GM21528 (cell line): ENCODE measurements around the gene KLHL14.
"Not testable (repeated sequence)": the region's sequence is repeated elsewhere in the genome, so short reads cannot be mapped to it uniquely, and the experiment has no call there.

ENCODE experiments used
- ATAC-seq: cut with Tn5 transposase; IDR thresholded peaks from one replicate; pipeline ENCODE4 v1.9.1; 2021; ENCODE audit warnings: mild to moderate bottlenecking, moderate library complexity; ENCODE audit not compliant: unreplicated experiment, low FRiP score

KLHL14 gene, protein sequence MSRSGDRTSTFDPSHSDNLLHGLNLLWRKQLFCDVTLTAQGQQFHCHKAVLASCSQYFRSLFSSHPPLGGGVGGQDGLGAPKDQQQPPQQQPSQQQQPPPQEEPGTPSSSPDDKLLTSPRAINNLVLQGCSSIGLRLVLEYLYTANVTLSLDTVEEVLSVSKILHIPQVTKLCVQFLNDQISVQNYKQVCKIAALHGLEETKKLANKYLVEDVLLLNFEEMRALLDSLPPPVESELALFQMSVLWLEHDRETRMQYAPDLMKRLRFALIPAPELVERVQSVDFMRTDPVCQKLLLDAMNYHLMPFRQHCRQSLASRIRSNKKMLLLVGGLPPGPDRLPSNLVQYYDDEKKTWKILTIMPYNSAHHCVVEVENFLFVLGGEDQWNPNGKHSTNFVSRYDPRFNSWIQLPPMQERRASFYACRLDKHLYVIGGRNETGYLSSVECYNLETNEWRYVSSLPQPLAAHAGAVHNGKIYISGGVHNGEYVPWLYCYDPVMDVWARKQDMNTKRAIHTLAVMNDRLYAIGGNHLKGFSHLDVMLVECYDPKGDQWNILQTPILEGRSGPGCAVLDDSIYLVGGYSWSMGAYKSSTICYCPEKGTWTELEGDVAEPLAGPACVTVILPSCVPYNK

DNA sequence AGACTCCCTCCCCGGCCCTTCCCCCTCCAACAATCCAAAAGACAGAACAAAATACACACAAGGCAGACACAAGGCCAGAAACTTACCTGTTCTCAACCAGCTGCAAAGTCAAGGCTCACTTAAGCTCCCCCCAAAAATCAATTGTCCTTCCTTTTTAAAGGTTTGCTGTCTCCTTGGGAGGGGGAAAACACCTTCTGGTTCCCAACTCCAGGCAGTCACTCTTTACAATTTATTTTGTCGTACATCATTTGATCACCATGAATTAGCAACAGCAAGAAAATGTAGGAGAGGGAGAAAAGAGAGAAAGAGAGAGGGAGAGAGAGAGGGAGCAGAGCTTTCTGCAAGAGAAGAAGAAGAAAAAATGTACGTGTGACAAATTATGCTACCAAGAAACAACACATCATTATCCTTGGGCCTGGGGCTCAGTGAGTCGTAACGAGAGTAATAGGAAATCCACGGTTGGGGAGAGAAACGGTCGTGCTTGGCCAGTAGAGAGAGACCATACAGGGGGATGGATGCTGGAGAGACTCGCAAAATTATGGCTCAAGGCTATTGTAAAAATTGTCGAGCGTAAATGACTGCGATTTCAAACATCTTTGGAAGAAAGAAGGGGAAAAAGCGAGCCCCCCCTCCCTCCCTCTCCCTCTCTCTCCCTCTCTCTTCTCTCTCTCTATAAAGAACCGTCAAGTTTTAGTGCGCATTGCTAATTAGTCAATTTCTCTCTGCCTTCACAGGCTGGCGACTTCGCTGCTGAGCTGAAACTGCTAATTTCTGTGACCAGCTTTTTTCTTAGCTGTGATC, at the start of gene KLHL14:
KLHL14 (minus strand) TSS at position 443 of the 801 bp plus-strand sequence. CDS start 2,432 bp downstream, outside the sequence.
- no peak for ATAC-seq

DNA sequence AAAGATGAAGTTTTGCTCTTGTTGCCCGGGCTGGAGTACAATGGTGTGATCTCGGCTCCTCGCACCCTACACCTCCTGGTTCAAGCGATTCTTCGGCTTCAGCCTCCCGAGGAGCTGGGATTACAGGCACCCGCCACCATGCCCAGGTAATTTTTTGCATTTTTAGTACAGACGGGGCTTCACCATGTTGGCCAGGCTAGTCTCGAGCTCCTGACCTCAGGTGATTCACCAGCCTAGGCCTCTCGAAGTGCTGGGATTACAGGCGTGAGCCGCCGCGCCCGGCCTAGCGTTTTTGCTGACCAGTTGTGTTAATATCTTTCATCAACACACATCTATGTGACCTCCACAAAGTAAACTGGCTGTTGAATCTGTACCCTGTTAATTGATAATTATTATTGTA, 49.4 kb upstream of the KLHL14 start:
- ATAC-seq = no peak

DNA sequence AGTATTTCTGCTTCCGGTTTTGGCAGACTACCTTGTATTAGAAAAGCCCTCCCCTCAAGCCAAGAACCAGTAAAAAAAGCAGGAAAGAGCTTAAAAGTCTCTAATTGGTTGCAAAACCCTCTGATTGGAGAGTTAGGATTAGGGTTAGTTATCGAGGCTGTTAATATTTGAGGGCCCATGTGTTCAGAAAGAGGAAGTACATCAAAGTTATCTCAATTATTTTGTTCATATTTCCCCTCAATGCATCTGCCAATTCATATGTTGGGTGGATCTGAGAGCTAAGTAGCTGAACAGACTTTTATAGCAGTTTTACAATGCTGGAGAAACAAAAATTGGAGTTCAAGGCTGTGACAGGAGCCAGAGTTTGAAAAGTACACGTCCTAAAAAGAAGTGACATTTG, 43.1 kb upstream of the KLHL14 start:
- ATAC-seq = no peak

DNA sequence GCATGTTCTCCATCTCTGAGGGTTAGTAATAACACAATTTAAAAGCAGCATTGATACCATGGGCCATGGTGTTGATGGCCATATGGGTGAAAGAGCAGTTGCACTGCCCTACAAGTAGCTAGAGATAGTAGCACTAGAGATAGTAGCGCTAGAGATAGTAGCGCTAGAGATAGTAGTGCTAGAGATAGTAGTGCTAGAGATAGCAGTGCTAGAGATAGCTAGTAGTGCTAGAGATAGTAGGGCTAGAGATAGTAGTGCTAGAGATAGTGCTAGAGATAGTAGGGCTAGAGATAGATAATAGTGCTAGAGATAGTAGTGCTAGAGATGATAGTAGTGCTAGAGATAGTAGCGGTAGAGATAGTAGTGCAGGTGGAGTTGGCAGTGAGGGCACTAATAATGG, 39.5 kb upstream of the KLHL14 start:
- no peak for ATAC-seq

DNA sequence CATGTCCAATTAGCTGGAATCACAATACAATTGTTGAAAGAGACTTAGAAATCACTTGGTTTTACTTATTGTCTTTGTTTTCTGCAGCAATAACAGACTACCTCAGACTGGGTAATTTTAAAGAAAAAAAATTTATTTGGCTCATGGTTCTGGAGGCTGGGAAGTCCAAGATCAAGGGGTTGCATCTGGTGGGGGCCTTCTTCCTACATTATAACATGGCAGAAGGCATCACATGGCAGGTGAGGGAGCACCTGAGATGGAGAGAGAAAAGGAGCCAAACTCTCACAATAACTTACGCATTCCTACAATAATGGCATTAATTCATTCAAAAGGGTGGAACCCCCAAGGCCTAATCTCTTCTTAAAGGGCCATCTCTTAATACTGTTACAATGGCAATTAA, 37.5 kb upstream of the KLHL14 start:
- ATAC-seq = no peak

DNA sequence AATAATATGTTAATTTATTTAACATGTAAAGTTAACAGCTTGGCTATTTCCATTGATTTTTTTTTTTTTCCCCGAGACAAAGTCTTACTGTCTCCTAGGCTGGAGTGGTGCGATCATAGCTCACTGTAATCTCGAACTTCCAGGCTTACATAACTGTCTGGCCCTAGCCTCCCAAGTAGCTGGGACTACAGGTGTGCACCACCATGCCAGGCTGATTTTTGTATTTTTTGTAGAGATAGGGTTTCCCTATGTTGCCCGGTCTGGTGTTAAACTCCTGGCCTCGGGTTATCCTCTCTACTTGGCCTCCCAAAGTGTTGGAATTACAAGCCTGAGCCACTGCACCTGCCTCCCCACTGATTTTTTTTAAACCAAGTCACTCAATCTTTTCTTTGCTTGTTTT, 32.5 kb upstream of the KLHL14 start:
- ATAC-seq = no peak

DNA sequence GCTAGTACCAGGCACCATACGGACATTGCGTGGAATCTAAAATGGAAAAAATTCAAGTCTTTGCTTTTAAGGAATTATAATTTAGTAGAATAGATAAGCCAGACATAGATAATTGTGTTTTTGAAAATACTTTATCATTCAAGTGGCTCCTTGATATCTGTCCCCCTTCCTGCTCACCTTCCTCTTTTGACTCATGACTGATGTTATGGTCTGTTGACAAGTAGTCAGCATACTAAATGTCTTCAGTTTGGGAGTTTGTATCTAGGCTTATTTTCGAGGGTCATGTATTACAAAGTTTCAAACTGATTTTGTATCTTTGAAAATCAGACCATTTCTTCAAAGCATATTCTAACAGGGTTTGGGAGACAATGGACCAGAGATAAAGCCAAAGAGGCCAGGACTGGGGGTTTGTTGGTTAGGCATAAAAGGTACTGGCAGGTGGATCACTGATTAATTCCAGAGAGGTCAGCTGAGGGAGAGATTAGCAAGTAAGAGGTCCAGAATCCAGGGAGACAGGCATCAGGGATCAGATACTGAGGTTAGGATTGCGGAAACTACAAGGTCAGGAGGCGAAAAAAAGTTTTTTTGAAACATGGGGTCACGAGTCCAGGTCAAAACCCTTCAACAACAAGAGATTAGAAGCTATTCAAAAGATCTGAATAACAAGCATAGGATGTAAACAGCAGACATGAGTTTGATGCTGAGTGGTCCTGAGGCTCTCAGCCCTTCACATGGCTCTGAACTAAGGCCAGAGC, 31.5 kb upstream of the KLHL14 start:
- no peak for ATAC-seq

DNA sequence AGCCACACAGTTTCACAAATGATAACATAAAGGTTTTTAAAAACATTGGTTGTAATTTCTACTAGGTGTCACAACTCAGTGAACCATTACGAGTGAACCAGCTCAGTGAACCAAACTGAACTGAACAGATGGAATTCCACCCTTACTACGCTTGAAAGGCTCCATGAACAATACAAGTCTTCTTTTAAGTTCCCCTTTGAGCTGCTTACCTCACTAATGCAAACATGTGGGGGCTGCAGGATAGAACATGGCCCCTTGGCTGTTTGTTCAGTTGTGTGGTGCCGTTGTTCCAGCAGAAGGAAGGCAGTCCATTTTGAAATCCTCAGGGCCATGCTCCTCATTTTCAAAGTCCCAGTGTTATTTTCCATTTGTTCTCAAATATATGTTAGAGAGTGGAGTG, 30.7 kb upstream of the KLHL14 start:
- ATAC-seq = peak; percentile 93

DNA sequence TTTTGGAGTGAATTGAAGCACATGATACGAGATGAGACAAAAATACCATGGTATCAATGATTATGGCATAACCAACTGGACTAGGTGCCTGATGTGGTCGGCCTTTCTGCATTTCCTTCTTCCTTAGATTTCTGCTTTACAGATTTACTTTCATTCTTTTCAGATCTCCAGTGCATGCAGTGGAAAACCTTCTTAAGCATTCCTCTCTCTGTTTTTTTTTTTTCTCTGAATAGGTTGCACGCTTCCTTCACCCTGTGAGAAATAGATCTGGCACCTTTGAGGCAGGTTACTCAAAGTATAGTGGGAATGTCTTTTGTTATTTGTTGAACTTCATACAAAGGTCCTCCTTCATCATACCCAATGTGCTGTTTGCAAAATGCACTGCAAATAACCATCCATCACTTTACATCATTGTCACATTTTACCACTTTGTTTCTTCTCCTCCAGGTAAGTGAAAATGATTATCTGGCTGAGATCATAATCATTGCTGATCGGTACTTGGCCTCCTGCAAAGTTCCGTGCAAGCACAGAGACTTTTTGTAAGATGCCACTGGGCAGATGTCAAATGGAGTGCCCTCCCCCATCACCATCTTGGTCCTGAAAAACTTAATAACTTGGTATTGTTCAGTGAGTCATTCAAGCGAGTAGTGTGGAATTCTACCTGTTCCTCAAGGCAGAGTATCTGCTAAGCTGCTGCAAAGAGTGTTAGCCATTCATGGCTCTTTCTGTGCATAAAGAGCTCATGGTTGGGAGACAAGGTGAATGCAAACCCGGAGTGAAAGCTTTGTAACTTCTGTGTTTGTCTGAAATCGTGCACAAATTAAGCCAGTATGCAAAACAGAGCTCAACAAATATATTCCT, 30.0 kb upstream of the KLHL14 start:
- ATAC-seq = peak; percentile 68

DNA sequence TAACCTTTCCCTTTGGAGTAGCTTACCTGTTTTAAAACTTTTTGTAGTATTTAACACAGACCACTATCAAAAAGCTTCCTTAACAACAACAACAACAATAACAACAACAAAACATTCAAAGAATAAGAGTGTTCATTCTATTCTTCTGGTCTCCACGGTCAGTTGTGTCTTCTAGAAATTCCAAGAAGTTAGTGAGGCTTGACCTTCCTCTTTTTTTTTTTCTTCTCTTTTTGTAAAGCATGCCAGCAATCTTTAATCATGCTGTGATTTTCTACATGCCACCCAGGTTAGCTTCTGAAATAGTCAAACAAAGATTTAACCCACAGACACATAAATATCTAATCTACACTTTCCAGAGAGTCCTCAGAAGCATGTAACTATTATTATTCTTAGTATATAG, 28.4 kb upstream of the KLHL14 start:
- ATAC-seq = no peak

DNA sequence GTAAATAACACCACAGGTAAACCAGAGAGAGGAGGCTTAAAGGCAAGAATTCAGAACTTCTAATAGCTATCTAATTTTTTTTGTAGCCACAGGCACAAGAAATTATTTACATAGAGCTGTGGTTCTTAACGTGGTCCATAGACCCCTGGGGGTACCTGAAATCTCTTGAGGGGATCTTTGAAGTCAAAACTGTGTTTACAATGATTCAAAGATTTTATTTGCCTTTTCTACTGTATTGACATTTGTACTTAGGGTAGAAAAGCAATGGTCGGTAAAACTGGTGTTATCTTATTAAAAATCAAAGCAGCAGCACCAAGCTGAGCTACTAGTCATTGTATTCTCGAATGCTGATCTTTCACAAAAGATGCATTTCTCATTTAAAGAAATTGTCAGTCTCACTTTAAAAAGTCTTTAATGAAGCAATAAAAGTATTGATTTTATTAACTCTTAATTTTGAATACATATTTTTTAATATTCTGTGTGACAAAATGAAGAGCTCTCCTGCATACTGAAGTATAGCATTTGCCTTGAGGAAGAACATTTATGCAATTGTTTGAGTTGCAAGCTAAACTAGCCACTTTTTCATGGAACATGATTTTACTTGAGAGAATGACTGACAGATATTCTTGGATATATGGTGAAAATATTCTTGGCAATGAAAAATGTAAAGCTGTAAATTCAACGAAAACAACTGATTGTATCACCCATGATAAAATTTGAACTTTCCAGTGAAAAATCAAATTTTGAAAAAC, 25.6 kb upstream of the KLHL14 start:
- no peak for ATAC-seq

DNA sequence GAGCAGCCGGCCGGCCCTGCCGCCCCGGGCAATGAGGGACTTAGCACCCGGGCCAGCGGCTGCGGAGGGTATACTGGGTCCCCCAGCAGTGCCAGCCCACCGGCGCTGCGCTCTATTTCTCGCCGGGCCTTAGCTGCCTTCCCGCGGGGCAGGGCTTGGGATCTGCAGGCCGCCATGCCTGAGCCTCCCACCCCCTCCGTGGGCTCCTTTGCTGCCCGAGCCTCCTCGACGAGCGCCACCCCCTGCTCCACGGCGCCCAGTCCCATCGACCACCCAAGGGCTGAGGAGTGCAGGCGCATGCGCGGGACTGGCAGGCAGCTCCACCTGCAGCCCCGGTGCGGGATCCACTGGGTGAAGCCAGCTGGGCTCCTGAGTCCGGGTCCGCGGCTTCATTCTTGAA, 21.8 kb upstream of the KLHL14 start:
- ATAC-seq = not testable (repeated sequence)

DNA sequence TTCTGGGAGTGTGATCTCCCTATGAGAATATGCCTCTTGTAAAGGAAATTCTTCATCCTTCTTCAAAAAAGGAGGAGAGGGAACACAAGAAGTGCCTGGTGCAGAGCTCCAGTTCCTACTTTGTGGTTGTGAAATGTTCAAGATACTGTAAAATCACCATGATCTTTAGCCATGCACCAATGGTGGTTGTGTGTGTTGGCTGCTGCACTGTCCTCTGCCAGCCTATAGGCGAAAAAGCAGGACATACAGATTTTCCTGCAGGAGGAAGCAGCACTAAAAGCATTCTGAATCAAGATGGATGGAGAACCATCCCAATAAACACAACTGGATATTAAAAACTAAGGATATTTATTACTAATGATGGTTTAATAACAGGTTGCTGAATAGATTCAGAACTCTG, 6.2 kb upstream of the KLHL14 start:
- no peak for ATAC-seq

DNA sequence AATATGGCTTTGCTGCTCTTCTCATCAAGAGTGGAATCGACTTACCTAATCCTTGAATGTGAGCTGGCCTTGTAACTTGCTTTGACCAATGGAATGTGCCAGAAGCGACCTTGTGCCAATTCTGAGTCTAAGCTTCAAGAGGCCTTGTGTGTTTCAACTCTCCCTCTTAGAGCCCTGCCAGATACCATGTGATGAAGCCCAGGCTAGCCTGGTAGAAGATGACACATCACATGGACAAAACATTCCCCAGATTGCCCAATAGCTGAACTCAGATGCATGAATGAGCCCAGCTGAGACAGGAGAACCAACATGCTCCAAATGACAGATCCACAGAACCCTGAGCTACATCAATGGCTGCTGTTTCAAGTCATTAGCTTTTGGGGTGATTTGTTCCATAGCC, 4.2 kb upstream of the KLHL14 start:
- ATAC-seq = no peak

DNA sequence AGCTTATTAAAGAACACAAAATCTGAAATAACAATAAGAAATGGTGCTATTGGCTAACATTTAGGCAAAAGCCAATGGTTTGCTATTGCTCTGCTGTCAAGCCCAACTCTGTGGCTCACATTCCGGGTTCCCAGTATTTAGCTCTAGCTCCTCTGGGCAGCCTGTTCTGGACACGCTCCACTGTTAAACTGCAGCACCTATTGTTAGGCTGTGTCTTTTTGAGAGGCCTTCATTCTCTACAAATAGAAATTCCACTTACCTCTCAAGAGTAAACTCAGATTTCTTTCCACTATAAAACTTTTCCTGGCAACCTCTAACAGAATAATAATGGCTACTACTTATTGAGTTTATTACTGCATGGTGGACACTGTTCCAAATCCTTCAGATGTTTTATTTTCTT, 3.7 kb upstream of the KLHL14 start:
- no peak for ATAC-seq

DNA sequence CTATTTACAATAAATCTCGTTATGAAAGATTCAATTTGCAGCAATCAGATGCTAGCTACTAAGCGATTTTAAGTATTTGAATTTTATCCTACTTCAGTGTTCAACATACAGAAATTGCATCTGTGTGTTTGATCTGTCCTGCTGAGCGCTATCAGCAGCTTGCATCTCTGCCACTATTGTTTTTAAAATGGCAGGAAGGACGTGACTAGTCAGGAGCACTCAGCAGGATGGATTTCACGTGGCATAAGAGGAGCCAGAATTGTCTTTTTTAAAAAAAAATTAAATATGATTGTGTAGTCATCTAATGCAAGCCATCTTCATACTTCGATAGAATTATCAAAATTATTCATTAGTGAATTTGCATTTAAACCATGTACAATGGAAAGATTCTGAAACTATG, 2.8 kb upstream of the KLHL14 start:
- no peak for ATAC-seq

DNA sequence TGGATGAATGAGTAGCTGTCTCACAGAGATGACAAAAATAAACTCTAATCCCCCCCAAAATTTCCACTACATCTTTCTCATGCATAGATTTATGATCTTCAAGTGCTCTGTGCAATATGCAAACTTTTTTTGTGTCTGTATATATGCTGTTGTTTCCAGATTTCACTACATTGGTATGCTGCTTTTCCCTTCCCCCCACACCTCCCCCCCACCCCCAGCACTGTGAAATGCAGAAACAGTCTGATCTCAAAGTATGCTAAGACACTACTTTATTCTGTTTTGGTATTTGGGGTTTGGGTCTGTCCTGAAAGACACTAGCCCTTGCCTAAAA, 524 bp upstream of the KLHL14 start:
- ATAC-seq = no peak

DNA sequence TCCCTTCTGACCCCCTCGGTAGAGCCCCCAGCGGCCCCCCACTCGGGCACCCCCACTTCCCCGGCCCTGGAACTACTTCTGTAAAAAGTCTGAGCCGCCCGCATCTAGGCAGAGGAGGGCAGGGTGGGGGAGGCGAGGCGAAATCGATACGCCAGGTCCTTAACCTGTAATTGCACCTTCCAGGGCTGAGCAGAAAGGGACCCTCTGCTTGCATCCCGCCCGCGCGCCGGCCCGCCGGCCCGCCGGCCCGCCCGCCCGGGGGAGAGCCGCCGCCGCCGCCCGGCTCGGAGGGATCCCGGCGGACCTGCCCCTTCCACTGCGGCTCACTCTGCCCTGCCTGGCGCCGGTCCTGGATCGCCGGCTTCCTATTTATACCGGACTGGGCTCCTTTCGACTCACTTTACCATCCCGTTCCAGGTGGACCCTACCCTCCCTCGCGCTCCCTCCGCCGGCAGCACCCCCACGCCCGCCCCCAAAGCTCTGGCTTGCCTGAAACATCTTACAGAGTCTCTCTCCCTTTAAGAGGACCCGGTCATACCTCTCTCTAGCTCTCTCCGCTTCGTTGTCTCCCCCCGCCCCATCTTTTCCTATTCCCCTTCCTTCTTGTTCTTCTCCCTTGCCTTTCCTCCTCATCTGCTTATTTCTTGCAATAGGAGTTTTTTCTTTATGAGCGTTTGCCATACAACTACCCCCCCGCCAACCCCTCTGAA, 797 bp downstream of the KLHL14 start:
- ATAC-seq = no peak
